ENCODE measurements around the gene FRYL. TPM values are rescaled to one million over a fixed set of nuclear protein-coding genes. Genes with fewer than 3 reads are reported as not detected.

Gene FRYL
- total RNA-seq, 6 experiments from 2014 or later: 15.9 to 27.2 (median 23.3) TPM

GRCh38 chr4:48490012-48490679 lies 289.9 kb downstream of the FRYL start, which contains the start of gene ZAR1:
TSS of gene ZAR1 (plus strand) at chr4:48490252. CDS start at chr4:48490292, 40 bp downstream.
- Histone ChIP-seq H3K9me3 (no peaks in the 10 kb centered on the region), H3K4me3 (peak within 1 kb of the TSS in 2 of 3 donors; percentile 7 to 21), H3K27ac (no peak within 1 kb of the TSS), H3K4me1 (peaks cover 0 to 5% (median 0%) of the 10 kb centered on the region in 4 donors), H3K27me3 (peaks cover 5 to 20% of the 10 kb centered on the region in 2 donors), H3K36me3 (no peaks in the 10 kb centered on the region)
- intact Hi-C loops (cut with DNase I): no loop called here
- no peak for TF ChIP-seq POLR2A (IDR thresholded peaks at IDR 0.05)
- no peak for TF ChIP-seq CTCF (IDR thresholded peaks at IDR 0.05)
- DNase-seq (no peak), ATAC-seq (peak in 1 of 4 donors; percentile 28)
- 4% methylated on average over 6 of the region's 80 CpGs for WGBS (ENCODE audit: insufficient coverage, low coverage, low lambda C conversion rate, missing lambda C conversion rate)

- no peak overlapping the region for H3K27ac ChIP-seq
- intact Hi-C loops (cut with DNase I): no loop called here
- H3K4me1 ChIP-seq: peaks cover 0 to 5% (median 0%) of the 10 kb centered on the region in 4 donors
- no peak for TF ChIP-seq POLR2A (IDR thresholded peaks at IDR 0.05)
- TF ChIP-seq CTCF (IDR thresholded peaks at IDR 0.05): no peak
- H3K9me3 ChIP-seq: no peaks in the 10 kb centered on the region
- H3K36me3 ChIP-seq: no peaks in the 10 kb centered on the region
- DNase-seq (no peak), ATAC-seq (no peak)
- 37% methylated on average over 5 of the region's 14 CpGs for WGBS (ENCODE audit: insufficient coverage, low coverage, low lambda C conversion rate, missing lambda C conversion rate)
- no peak overlapping the region for H3K4me3 ChIP-seq
- peaks cover 5 to 20% of the 10 kb centered on the region in 2 donors for H3K27me3 ChIP-seq
These were observed 290.4 kb downstream of the FRYL start for GRCh38 chr4:48489683-48490011.

- WGBS (ENCODE audit: insufficient coverage, low coverage, low lambda C conversion rate, missing lambda C conversion rate): 20% methylated on average over 13 of the region's 22 CpGs
- H3K36me3 ChIP-seq: no peaks in the 10 kb centered on the region
- no peak for TF ChIP-seq POLR2A (IDR thresholded peaks at IDR 0.05)
- no peak for TF ChIP-seq CTCF (IDR thresholded peaks at IDR 0.05)
- H3K9me3 ChIP-seq: no peaks in the 10 kb centered on the region
- H3K4me3 ChIP-seq: no peak overlapping the region
- DNase-seq: no peak
- H3K27ac ChIP-seq: no peak overlapping the region
- intact Hi-C loops (cut with DNase I): no loop called here
- peaks cover 0 to 3% (median 0%) of the 10 kb centered on the region in 4 donors for H3K4me1 ChIP-seq
- no peak for ATAC-seq
- H3K27me3 ChIP-seq: peaks cover 11 to 16% of the 10 kb centered on the region in 2 donors
These were observed 295.4 kb downstream of the FRYL start for GRCh38 chr4:48484494-48485168.

GRCh38 chr4:48483777-48484493 lies 296.1 kb downstream of the FRYL start:
- Histone ChIP-seq H3K4me3 (peak overlapping the region in 1 of 3 donors; percentile 19), H3K36me3 (no peaks in the 10 kb centered on the region), H3K27me3 (peaks cover 9 to 14% of the 10 kb centered on the region in 2 donors), H3K27ac (no peak overlapping the region), H3K4me1 (no peaks in the 10 kb centered on the region), H3K9me3 (no peaks in the 10 kb centered on the region)
- ATAC-seq (peak in 2 of 4 donors; percentile 12 to 31), DNase-seq (no peak)
- 7% methylated on average over 22 of the region's 66 CpGs for WGBS (ENCODE audit: insufficient coverage, low coverage, low lambda C conversion rate, missing lambda C conversion rate)
- intact Hi-C loops (cut with DNase I): no loop called here
- TF ChIP-seq POLR2A (IDR thresholded peaks at IDR 0.05): no peak
- no peak for TF ChIP-seq CTCF (IDR thresholded peaks at IDR 0.05)

Data from right lobe of liver (tissue), 6 donors.